ENCODE results near the gene PPT1.
A peak's percentile ranks its signal among the peaks of the same experiment; 100 is the strongest.

The PPT1 gene

DNA sequence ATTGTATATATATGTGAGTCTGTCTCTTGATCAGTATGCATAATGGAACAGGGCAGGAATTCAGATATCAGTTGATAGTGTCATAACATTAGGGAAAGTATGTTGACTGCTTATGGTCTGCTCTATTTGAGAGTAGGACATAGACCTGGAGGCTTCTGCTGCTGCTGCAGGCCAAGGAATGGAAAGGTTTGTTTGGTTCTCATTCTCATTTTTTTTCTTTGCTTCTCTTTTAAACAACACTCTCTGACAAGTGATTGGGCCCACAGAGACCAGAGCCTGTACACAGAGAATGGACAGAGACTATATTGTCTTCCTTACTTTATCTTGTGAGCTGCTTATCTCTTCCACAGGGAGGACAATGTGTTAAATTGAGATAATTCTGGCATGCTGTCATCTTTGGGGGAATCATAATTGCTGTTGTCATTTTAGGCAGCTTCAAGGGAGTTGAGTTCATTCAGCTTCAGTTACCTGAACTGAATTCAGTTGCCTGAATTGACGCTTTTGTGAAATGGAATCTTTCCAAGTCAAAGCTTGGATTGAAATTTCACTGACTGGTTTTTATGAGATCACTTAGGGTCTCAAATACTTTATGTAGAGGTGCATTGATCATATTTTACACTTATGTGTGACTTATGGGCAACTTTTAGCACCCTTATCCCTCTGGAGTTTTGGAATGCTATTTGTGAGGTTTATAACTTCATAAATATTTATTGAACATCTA lies 39.6 kb downstream of the PPT1 start:
- no peaks in the 10 kb centered on the region for H3K27me3 ChIP-seq (ENCODE audit: insufficient read depth, poor library complexity, severe bottlenecking)
- peak overlapping the region; percentile 78 for H3K27ac ChIP-seq (replicated peaks)
- no peak for TF ChIP-seq SPI1 (IDR thresholded peaks at IDR 0.05; ENCODE audit: borderline replicate concordance, low read depth)
- TF ChIP-seq GABPA (IDR thresholded peaks at IDR 0.05; ENCODE audit: low read depth): no peak
- no peak for TF ChIP-seq POLR2AphosphoS5 (IDR thresholded peaks at IDR 0.05; ENCODE audit: low read depth)
- TF ChIP-seq, protein P1, sequence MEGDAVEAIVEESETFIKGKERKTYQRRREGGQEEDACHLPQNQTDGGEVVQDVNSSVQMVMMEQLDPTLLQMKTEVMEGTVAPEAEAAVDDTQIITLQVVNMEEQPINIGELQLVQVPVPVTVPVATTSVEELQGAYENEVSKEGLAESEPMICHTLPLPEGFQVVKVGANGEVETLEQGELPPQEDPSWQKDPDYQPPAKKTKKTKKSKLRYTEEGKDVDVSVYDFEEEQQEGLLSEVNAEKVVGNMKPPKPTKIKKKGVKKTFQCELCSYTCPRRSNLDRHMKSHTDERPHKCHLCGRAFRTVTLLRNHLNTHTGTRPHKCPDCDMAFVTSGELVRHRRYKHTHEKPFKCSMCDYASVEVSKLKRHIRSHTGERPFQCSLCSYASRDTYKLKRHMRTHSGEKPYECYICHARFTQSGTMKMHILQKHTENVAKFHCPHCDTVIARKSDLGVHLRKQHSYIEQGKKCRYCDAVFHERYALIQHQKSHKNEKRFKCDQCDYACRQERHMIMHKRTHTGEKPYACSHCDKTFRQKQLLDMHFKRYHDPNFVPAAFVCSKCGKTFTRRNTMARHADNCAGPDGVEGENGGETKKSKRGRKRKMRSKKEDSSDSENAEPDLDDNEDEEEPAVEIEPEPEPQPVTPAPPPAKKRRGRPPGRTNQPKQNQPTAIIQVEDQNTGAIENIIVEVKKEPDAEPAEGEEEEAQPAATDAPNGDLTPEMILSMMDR (IDR thresholded peaks at IDR 0.05; ENCODE audit: insufficient read depth, low read length): no peak
- TF ChIP-seq, protein P2, sequence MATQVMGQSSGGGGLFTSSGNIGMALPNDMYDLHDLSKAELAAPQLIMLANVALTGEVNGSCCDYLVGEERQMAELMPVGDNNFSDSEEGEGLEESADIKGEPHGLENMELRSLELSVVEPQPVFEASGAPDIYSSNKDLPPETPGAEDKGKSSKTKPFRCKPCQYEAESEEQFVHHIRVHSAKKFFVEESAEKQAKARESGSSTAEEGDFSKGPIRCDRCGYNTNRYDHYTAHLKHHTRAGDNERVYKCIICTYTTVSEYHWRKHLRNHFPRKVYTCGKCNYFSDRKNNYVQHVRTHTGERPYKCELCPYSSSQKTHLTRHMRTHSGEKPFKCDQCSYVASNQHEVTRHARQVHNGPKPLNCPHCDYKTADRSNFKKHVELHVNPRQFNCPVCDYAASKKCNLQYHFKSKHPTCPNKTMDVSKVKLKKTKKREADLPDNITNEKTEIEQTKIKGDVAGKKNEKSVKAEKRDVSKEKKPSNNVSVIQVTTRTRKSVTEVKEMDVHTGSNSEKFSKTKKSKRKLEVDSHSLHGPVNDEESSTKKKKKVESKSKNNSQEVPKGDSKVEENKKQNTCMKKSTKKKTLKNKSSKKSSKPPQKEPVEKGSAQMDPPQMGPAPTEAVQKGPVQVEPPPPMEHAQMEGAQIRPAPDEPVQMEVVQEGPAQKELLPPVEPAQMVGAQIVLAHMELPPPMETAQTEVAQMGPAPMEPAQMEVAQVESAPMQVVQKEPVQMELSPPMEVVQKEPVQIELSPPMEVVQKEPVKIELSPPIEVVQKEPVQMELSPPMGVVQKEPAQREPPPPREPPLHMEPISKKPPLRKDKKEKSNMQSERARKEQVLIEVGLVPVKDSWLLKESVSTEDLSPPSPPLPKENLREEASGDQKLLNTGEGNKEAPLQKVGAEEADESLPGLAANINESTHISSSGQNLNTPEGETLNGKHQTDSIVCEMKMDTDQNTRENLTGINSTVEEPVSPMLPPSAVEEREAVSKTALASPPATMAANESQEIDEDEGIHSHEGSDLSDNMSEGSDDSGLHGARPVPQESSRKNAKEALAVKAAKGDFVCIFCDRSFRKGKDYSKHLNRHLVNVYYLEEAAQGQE (IDR thresholded peaks at IDR 0.05; ENCODE audit: insufficient replicate concordance, low read depth): no peak
- no peak overlapping the region for H3K4me3 ChIP-seq (replicated peaks; ENCODE audit: insufficient read depth, low read length)
- no peak for DNase-seq (ENCODE audit: low read depth in 1 of 2, low spot score in 1 of 2)

DNA sequence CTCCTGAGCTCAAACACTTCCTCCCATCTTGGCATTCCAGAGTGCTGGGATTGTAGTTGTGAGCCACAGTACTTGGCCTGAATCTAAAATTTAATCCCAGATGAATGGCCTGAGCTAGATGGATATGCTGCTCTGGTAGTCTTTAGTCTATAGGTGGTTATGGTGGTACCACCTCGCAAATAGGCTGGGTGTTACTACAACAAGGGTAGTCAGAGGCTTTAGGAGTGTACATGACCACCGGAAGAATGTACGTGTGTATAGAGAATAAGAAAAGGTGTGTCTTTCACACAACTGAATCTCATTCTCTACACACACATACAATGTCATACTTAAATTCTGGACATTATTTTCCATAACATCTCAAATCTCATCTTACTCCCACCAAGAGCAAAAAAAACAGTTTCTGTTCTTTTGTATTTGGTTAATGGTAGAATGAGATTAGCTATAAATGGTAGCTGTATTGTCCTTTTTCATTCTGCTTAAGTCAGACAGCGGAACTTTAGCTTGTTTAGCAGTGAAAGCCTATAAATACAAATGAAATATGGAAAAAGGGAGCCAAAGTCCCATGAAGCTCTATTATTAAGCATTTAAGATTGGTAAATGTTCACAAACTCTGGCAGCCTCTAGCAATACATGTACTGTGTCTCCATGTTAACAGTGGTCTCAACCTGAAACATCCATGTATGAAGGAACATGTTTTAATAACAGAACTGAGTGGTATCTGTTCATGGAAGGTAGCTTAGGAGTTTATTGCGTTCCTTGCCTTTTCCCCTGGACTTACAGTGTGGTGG lies 40.3 kb downstream of the PPT1 start:
- no peaks in the 10 kb centered on the region for H3K27me3 ChIP-seq (ENCODE audit: insufficient read depth, poor library complexity, severe bottlenecking)
- H3K4me3 ChIP-seq (replicated peaks; ENCODE audit: insufficient read depth, low read length): no peak overlapping the region
- peak overlapping the region; percentile 78 for H3K27ac ChIP-seq (replicated peaks)
- DNase-seq (ENCODE audit: low read depth in 1 of 2, low spot score in 1 of 2): no peak
- TF ChIP-seq GABPA (IDR thresholded peaks at IDR 0.05; ENCODE audit: low read depth) (no peak), POLR2AphosphoS5 (IDR thresholded peaks at IDR 0.05; ENCODE audit: low read depth) (no peak), SPI1 (IDR thresholded peaks at IDR 0.05; ENCODE audit: borderline replicate concordance, low read depth) (no peak)
- TF ChIP-seq, protein P1 (IDR thresholded peaks at IDR 0.05; ENCODE audit: insufficient read depth, low read length): no peak
- TF ChIP-seq, protein P2 (IDR thresholded peaks at IDR 0.05; ENCODE audit: insufficient replicate concordance, low read depth): no peak

DNA sequence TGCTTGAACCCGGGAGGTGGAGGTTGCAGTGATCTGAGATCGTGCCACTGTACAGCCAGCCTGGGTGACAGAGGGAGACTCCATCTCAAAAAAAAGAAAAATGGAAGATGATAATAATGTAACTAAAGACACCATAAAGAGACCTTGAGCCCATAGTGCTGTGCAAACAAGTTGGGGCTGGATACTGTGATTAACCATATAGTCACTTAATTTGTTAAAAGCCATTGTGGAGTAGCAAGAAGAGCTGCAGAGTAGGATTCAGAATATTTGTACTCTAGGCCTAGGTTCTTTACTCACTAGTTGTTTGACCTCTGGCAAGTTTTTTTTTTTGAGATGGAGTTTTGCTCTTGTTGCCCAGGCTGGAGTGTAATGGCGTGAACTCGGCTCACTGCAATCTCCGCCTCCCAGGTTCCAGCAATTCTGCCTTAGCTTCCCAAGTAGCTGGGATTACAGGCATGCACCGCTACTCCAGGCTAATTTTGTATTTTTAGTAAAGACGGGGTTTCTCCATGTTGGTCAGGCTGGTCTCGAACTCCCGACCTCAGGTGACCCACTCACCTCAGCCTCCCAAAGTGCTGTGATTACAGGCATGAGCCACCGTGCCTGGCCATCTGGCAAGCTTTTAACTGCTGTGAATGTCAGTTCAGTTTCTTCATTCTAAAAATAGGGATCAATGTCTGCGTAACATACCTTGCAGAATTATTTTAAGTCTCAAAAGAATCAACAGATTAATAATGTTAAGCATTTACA lies 43.7 kb downstream of the PPT1 start:
- no peak for DNase-seq (ENCODE audit: low read depth in 1 of 2, low spot score in 1 of 2)
- Histone ChIP-seq H3K4me3 (replicated peaks; ENCODE audit: insufficient read depth, low read length) (no peak overlapping the region), H3K27ac (replicated peaks) (no peak overlapping the region), H3K27me3 (ENCODE audit: insufficient read depth, poor library complexity, severe bottlenecking) (no peaks in the 10 kb centered on the region)
- TF ChIP-seq, protein P1 (IDR thresholded peaks at IDR 0.05; ENCODE audit: insufficient read depth, low read length): no peak
- TF ChIP-seq POLR2AphosphoS5 (IDR thresholded peaks at IDR 0.05; ENCODE audit: low read depth) (no peak), GABPA (IDR thresholded peaks at IDR 0.05; ENCODE audit: low read depth) (no peak), SPI1 (IDR thresholded peaks at IDR 0.05; ENCODE audit: borderline replicate concordance, low read depth) (no peak)
- TF ChIP-seq, protein P2 (IDR thresholded peaks at IDR 0.05; ENCODE audit: insufficient replicate concordance, low read depth): no peak
